Immature natural killer cell (primary cell): ENCODE results near the gene TRMT1L. TPM values are rescaled to one million over a fixed set of nuclear protein-coding genes. Genes with fewer than 3 reads are reported as not detected.

Source experiments
- DNase-seq, 3 donors: peaks; one replicate each; pipeline ENCODE4 v3.0.0; 2022; ENCODE audit warnings: mixed read lengths in 1 of 3
- H3K27ac Mint-ChIP-seq, 6 donors: one replicate each; pipeline ENCODE4 v1.8.0; 2020; ENCODE audit warnings: mixed read lengths in 6 of 6, mild to moderate bottlenecking in 5 of 6, inconsistent platforms in 4 of 6, moderate library complexity in 3 of 6
- H3K27me3 Mint-ChIP-seq, 3 donors: one replicate each; pipeline ENCODE4 v1.8.0; 2020 to 2021; ENCODE audit warnings: low read depth in 3 of 3, mild to moderate bottlenecking in 3 of 3, mixed read lengths in 3 of 3, moderate library complexity in 3 of 3, inconsistent platforms in 1 of 3
- H3K36me3 Mint-ChIP-seq, 3 donors: one replicate each; pipeline ENCODE4 v1.8.0; 2020; ENCODE audit warnings: mixed read lengths in 3 of 3, inconsistent platforms in 2 of 3, mild to moderate bottlenecking in 2 of 3
- H3K4me1 Mint-ChIP-seq, 2 donors: one replicate each; pipeline ENCODE4 v1.8.0; 2020; ENCODE audit warnings: inconsistent platforms in 2 of 2, mild to moderate bottlenecking in 2 of 2, mixed read lengths in 2 of 2, moderate library complexity in 1 of 2
- H3K4me3 Mint-ChIP-seq, 5 donors: one replicate each; pipeline ENCODE4 v1.8.0; 2020; ENCODE audit warnings: mild to moderate bottlenecking in 5 of 5, mixed read lengths in 5 of 5, inconsistent platforms in 3 of 5, moderate library complexity in 3 of 5
- H3K9me3 Mint-ChIP-seq, 6 donors: one replicate each; pipeline ENCODE4 v1.8.0; 2020; ENCODE audit warnings: mild to moderate bottlenecking in 6 of 6, mixed read lengths in 6 of 6, inconsistent platforms in 4 of 6, moderate library complexity in 3 of 6
- polyA plus RNA-seq, 3 donors: library from polyadenylated mRNA; unstranded; fragments of 300-500 nt; fragmentation: Illumina TruSeq; gene quantifications; one replicate each; pipeline ENCODE4 v1.2.3, GENCODE V29; 2021

TRMT1L gene
- polyA plus RNA-seq, 3 donors from 2014 or later = 4.7 to 11.8 (median 5.8) TPM

DNA sequence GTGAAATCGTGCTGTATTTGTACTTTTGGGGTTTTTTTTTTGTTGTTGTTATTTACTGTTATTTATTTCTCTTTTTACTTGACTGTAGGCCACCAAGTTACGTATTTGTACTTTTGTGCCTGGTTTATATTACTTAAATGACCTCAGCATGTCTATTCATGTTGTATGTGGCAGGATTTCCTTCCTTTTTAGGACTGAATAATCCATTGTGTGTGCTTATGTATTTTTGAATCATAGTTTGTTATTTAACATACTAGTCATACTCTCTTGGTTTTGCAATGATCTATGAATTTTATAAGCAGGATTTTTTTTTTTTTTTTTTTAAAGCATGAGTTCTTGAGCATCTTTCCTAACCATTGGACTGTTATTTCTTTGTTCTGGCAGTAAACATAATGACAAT, 60.2 kb downstream of the TRMT1L start:
- Mint-ChIP-seq H3K27ac (peak overlapping the region in 1 of 6 donors; percentile 12), H3K9me3 (no peaks in the 10 kb centered on the region), H3K36me3 (peaks cover 12 to 61% (median 28%) of the 10 kb centered on the region in 3 donors), H3K4me1 (no peaks in the 10 kb centered on the region), H3K4me3 (no peak overlapping the region), H3K27me3 (peaks cover 0 to 2% (median 0%) of the 10 kb centered on the region in 3 donors)
- DNase-seq = no peak

DNA sequence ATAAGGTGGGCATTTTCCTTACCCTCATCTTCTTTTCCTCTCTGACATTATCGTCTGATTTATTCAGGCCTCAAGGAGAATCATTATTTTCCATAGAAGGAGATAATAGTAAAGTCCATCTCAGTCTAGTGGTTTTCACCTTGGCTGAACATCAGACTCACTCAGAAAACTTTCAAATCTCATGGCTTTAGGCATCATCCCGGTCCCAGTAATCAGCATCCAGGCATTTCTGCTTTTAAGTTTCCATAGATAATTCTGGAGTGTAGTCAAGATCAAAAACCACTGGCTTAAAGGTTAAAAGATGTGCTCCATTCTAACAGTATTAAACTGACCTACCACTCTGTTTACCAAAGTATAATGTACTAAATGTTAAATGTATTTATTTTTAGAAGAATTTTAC, 62.0 kb downstream of the TRMT1L start:
- no peaks in the 10 kb centered on the region for H3K9me3 Mint-ChIP-seq
- H3K27ac Mint-ChIP-seq = peak overlapping the region in 1 of 6 donors; percentile 37
- no peak overlapping the region for H3K4me3 Mint-ChIP-seq
- no peaks in the 10 kb centered on the region for H3K4me1 Mint-ChIP-seq
- H3K27me3 Mint-ChIP-seq = peaks cover 0 to 2% (median 0%) of the 10 kb centered on the region in 3 donors
- no peak for DNase-seq
- peaks cover 15 to 47% (median 16%) of the 10 kb centered on the region in 3 donors for H3K36me3 Mint-ChIP-seq

DNA sequence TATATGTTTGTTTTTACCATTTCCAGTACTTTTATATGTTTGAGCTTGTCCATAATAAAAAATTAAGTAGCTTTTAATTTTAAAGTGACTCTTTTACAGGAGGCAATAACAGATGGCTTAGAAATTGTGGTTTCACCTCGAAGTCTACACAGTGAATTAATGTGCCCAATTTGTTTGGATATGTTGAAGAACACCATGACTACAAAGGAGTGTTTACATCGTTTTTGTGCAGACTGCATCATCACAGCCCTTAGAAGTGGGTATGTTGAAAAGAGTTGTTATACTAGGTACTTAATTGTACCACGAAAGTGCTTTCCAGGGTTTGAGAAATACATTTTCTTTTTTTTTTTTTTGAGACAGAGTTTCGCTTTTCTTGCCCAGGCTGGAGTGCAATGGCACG, 65.3 kb downstream of the TRMT1L start:
- Mint-ChIP-seq H3K4me1 (peaks cover 0 to 12% of the 10 kb centered on the region in 2 donors), H3K27ac (no peak overlapping the region), H3K9me3 (no peaks in the 10 kb centered on the region), H3K27me3 (peaks cover 0 to 2% (median 0%) of the 10 kb centered on the region in 3 donors), H3K4me3 (no peak overlapping the region), H3K36me3 (peaks cover 12 to 46% (median 19%) of the 10 kb centered on the region in 3 donors)
- no peak for DNase-seq

DNA sequence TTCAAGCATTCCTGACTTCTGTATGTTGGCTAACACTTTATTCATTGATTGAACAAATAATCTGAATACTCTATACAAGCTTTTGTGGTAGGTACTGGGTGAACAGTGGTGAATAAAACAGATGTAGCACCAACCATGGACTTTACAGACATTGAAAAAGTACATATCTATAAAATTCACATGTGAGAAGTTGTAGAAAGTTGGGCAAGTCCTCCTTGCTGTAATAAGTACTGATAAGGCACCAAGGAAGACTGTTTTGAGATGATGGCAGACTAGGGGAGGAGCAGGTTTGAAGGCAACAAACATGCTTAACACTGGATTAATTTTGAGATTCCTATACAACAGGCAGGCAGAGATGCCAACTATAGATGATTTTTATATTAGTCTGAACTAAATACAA, 69.0 kb downstream of the TRMT1L start:
- no peaks in the 10 kb centered on the region for H3K9me3 Mint-ChIP-seq
- H3K27ac Mint-ChIP-seq = no peak overlapping the region
- no peak overlapping the region for H3K4me3 Mint-ChIP-seq
- peaks cover 5 to 20% (median 15%) of the 10 kb centered on the region in 3 donors for H3K36me3 Mint-ChIP-seq
- H3K27me3 Mint-ChIP-seq = peaks cover 0 to 2% (median 0%) of the 10 kb centered on the region in 3 donors
- H3K4me1 Mint-ChIP-seq = peaks cover 18 to 35% of the 10 kb centered on the region in 2 donors
- no peak for DNase-seq

DNA sequence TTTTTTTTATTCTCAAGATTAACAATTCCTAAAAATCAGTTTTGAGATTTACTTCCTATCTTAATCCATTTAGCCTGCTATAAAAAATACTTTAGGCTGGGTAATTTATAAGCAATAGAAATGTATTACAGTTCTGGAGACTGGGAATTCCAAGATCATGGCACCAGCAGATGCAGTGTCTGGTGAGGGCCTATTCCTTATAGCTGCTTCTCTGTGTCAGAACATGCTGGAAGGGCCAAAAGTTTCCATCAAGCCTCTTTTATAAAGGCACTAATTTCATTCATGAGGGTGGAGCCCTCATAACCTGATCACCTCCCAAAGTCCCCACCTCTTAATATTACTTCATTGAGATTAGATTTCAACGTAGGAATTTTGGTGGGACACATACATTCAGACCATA, 69.7 kb downstream of the TRMT1L start:
- Mint-ChIP-seq H3K4me1 (peaks cover 18 to 35% of the 10 kb centered on the region in 2 donors), H3K36me3 (peaks cover 5 to 20% (median 15%) of the 10 kb centered on the region in 3 donors), H3K27ac (no peak overlapping the region)

DNA sequence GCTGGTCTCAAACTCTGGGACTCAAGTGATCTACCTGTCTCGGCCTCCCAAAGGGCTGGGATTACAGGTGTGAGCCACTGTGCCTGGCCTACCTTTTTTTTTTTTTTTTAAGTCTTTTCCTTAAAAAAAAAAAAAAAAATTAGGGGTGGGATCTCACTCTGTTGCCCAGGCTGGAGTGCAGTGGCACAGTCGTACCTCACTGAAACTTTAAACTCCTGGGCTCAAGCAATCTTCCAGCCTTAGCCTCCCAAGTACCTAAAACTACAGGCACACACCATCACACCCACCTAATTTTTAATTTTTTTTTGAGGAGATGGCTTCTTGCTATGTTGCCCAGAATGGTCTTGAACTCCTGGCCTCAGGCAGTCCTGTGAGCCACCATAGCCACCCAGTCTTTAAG, 72.9 kb downstream of the TRMT1L start:
- no peaks in the 10 kb centered on the region for H3K9me3 Mint-ChIP-seq
- H3K4me3 Mint-ChIP-seq = no peak overlapping the region
- H3K4me1 Mint-ChIP-seq = peaks cover 23 to 56% of the 10 kb centered on the region in 2 donors
- no peak for DNase-seq
- H3K27me3 Mint-ChIP-seq = no peaks in the 10 kb centered on the region
- no peak overlapping the region for H3K27ac Mint-ChIP-seq
- H3K36me3 Mint-ChIP-seq = peaks cover 7 to 11% (median 9%) of the 10 kb centered on the region in 3 donors

More for the DNA sequence above, 69.7 kb downstream of the TRMT1L start:
- peaks cover 0 to 1% (median 0%) of the 10 kb centered on the region in 3 donors for H3K27me3 Mint-ChIP-seq
- no peaks in the 10 kb centered on the region for H3K9me3 Mint-ChIP-seq
- H3K4me3 Mint-ChIP-seq = no peak overlapping the region
- no peak for DNase-seq

DNA sequence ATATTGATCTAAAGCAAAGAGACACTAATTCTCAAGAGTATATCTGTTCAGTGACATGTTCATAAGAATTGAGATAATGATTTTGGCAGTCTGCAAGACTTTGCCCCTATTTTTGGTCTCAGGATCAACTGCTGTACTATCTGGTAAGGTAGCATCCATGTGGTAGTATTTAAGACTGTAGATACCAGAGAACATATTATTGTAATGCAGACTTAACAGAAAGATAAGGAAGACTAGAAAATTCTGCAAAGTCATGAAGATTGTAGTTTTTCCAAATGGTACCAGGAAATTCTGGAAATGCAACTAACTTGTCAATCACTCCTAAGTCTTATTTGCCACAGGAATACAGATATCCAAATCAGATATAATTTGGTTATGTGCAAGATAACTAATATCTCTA, 76.3 kb downstream of the TRMT1L start:
- peaks cover 0 to under 1% (median 0%) of the 10 kb centered on the region in 3 donors for H3K27me3 Mint-ChIP-seq
- H3K9me3 Mint-ChIP-seq = no peaks in the 10 kb centered on the region
- H3K36me3 Mint-ChIP-seq = peaks cover 0 to 4% (median 0%) of the 10 kb centered on the region in 3 donors
- H3K27ac Mint-ChIP-seq = no peak overlapping the region
- H3K4me3 Mint-ChIP-seq = no peak overlapping the region
- peaks cover 21 to 59% of the 10 kb centered on the region in 2 donors for H3K4me1 Mint-ChIP-seq
- DNase-seq = no peak

DNA sequence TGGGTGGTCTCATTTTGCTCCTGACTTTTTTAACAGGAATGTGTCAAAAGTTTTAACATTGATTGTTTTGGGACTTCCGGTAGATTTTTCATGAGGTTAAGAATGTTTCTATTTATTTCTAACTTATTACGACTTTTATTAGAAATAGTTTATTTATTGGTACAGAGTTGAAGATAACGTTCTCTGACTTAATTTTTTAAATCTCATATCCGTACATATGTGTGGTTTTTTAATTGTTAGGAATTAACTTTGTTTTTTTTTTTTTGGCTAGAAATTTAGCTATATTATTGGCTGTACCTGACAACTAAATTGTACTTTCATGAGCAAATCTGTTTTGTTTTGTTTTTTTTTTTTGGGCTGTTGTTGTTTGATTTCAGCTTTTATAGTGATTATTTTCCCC, 79.4 kb downstream of the TRMT1L start:
- Mint-ChIP-seq H3K9me3 (no peaks in the 10 kb centered on the region), H3K4me3 (no peak overlapping the region), H3K27ac (peak overlapping the region in 1 of 6 donors; percentile 67), H3K36me3 (peaks cover 0 to 4% (median 0%) of the 10 kb centered on the region in 3 donors), H3K27me3 (peaks cover 0 to 1% (median 0%) of the 10 kb centered on the region in 3 donors), H3K4me1 (peaks cover 23 to 73% of the 10 kb centered on the region in 2 donors)
- DNase-seq = no peak

DNA sequence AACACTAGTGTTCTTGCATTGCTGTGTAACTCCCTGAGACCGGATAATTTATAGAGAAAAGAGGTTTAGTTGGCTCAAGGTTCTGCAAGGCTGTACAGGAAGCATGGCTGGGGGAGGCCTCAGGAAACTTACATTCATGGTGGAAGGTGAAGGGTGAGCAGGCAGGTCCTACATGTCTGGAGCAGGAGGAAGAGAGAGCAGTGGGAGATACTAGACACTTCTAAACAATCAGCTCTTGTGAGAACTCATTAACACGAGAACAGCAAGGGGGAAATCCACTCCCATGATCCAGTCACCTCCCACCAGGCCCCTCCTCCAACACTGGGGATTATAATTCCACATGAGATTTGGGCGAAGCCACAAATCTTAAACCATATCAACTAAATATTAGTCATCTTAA, 81.3 kb downstream of the TRMT1L start:
- peaks cover 0 to 1% (median 0%) of the 10 kb centered on the region in 3 donors for H3K27me3 Mint-ChIP-seq
- H3K9me3 Mint-ChIP-seq = no peaks in the 10 kb centered on the region
- H3K36me3 Mint-ChIP-seq = no peaks in the 10 kb centered on the region
- peak overlapping the region in 2 of 6 donors; percentile 29 to 47 for H3K27ac Mint-ChIP-seq
- DNase-seq = no peak
- peaks cover 32 to 76% of the 10 kb centered on the region in 2 donors for H3K4me1 Mint-ChIP-seq
- no peak overlapping the region for H3K4me3 Mint-ChIP-seq

DNA sequence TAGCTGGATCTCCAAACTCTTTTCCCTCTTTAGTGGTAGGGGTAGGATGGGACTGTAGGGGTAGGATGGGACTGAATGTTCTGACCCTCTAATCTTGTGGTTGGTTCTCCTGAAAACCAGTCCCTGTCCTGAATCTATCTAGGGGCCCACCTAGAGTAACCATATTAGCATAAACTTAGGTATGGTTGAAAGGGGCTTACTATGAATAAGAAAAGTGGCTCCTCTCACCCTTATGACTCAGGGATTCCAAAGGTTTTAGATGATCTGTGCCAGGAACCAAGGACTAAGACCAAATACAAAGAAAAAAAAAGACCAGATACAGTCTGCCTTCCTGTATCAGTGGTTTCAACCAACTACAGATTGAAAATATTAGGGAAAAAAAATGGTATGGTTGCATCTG, 82.4 kb downstream of the TRMT1L start:
- no peak overlapping the region for H3K27ac Mint-ChIP-seq
- H3K36me3 Mint-ChIP-seq = no peaks in the 10 kb centered on the region
- H3K4me1 Mint-ChIP-seq = peaks cover 26 to 68% of the 10 kb centered on the region in 2 donors
- H3K9me3 Mint-ChIP-seq = no peaks in the 10 kb centered on the region
- peaks cover 0 to 1% (median 0%) of the 10 kb centered on the region in 3 donors for H3K27me3 Mint-ChIP-seq
- H3K4me3 Mint-ChIP-seq = no peak overlapping the region
- DNase-seq = no peak

DNA sequence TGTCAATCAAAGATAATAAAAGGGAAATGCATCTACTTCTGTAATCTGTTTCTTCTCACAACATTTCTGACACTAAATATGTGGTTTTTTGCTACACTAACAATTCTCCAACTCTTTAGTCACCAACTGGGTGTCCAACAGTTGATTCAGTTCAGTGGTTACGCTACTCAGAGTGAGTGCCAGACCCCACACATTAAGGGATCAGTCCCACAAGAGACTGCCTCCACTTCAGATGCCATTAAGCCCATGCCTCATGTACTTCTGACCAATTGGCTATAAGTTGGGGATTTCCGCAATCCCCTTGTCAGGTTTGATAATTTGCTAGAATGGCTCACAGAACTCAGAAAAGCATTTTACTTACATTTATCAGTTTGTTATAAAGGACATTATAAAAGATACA, 83.0 kb downstream of the TRMT1L start:
- Mint-ChIP-seq H3K4me3 (no peak overlapping the region), H3K4me1 (peaks cover 31 to 72% of the 10 kb centered on the region in 2 donors), H3K36me3 (no peaks in the 10 kb centered on the region), H3K27ac (no peak overlapping the region), H3K9me3 (no peaks in the 10 kb centered on the region), H3K27me3 (peaks cover 0 to 1% (median 0%) of the 10 kb centered on the region in 3 donors)
- no peak for DNase-seq

DNA sequence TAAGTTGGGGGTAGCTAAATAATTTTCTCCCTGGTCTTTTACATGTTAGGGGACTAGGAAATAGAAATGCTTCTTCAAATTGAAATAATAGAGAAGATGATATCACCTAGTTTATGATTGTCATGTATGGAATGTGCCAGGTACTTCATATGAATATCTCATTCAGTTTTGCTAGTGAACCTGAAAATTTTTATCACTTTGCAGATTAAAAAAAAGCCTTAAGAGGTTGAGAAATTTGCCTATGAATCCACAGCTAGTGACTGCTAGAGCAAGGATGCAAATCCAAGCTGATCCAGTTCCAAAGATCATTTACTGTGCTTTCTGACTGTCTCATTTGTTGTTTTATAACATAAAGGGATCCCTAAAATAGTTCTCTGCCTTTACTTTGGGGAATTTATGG, 86.7 kb downstream of the TRMT1L start:
- H3K4me1 Mint-ChIP-seq = peaks cover 48 to 77% of the 10 kb centered on the region in 2 donors
- H3K27ac Mint-ChIP-seq = no peak overlapping the region
- no peaks in the 10 kb centered on the region for H3K27me3 Mint-ChIP-seq
- H3K36me3 Mint-ChIP-seq = peaks cover 8 to 12% (median 8%) of the 10 kb centered on the region in 3 donors
- DNase-seq = no peak
- H3K9me3 Mint-ChIP-seq = no peaks in the 10 kb centered on the region
- no peak overlapping the region for H3K4me3 Mint-ChIP-seq

DNA sequence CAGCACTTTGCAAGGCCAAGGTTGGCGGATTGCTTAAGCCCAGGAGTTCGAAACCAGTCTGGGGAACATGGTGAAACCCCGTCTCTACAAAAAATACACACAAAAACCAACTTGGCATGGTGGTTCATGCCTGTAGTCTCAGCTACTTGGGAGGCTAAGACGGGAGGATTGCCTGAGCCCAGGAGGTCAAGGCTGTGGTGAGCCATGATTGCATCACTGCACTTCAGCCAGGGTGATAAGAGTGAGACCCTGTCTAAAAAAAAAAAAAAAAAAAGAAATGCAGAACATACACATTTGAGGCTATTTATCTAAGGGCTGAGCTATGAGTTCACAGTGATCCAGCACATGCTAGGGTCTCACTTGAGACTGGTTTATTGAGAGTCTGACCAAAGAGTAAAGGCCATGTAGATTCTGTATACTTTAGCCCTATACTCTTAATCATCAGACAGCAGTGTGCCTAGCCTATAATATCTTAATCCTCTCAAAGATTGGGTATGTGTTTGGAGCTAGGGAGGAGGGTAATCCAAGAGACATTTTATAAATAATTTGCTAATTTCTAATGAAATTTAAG, 87.5 kb downstream of the TRMT1L start:
- DNase-seq = no peak
- Mint-ChIP-seq H3K27ac (peak overlapping the region in 1 of 6 donors; percentile 42), H3K27me3 (no peaks in the 10 kb centered on the region), H3K9me3 (no peaks in the 10 kb centered on the region), H3K36me3 (peaks cover 8 to 12% (median 8%) of the 10 kb centered on the region in 3 donors), H3K4me1 (peaks cover 47 to 77% of the 10 kb centered on the region in 2 donors), H3K4me3 (no peak overlapping the region)

DNA sequence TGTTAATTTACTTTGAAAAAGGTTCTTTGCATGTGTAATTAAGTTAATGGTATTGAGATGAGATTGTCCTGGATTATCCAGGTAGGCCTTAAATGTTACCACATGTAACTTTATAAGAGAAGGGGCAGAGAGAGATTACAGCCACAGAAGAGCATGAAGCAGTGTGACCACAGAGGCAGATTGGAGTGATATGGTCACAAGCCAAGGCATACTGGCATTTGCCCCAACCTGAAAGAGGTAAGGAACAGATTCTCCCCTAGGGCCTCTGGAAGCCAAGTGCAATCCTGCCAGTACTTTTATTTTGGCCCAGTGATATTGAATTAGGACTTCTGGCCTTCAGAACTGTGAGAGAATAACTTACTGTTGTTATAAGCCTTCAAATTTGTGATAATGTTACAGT, 88.4 kb downstream of the TRMT1L start:
- peaks cover 8 to 12% (median 8%) of the 10 kb centered on the region in 3 donors for H3K36me3 Mint-ChIP-seq
- peak overlapping the region in 2 of 6 donors; percentile 31 to 45 for H3K27ac Mint-ChIP-seq
- peaks cover 52 to 77% of the 10 kb centered on the region in 2 donors for H3K4me1 Mint-ChIP-seq

More for the DNA sequence above, 88.4 kb downstream of the TRMT1L start:
- Mint-ChIP-seq H3K9me3 (no peaks in the 10 kb centered on the region), H3K27me3 (no peaks in the 10 kb centered on the region), H3K4me3 (no peak overlapping the region)
- no peak for DNase-seq
